Limb (tissue), 2 donors: ENCODE data around the gene IBA57.
A peak's percentile ranks its signal among the peaks of the same experiment; 100 is the strongest.

ENCODE experiments used
- DNase-seq, 2 donors: peaks; one replicate each; pipeline ENCODE4 v3.0.0-alpha.2; 2016; ENCODE audit errors: extremely low spot score in 2 of 2

Gene IBA57

DNA sequence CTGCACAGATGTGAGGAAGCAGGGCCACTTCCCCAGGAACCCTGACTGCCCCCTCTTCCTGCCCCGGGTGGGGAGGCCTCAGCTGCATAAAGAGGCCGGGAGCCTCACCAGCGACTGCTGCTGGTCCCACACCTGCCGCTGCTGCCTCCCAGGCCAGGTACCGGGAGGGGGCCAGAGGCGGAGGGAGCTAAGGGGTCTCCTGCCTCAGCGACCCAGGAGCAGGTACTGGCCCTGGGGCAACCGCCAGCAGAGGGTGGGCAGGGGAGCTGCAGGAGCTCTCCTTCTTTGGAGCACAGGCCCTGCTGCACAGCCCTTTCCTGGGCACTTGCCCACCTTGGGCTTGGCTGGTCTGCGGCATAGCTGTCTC, 9.1 kb upstream of the IBA57 start:
- DNase-seq: no peak

DNA sequence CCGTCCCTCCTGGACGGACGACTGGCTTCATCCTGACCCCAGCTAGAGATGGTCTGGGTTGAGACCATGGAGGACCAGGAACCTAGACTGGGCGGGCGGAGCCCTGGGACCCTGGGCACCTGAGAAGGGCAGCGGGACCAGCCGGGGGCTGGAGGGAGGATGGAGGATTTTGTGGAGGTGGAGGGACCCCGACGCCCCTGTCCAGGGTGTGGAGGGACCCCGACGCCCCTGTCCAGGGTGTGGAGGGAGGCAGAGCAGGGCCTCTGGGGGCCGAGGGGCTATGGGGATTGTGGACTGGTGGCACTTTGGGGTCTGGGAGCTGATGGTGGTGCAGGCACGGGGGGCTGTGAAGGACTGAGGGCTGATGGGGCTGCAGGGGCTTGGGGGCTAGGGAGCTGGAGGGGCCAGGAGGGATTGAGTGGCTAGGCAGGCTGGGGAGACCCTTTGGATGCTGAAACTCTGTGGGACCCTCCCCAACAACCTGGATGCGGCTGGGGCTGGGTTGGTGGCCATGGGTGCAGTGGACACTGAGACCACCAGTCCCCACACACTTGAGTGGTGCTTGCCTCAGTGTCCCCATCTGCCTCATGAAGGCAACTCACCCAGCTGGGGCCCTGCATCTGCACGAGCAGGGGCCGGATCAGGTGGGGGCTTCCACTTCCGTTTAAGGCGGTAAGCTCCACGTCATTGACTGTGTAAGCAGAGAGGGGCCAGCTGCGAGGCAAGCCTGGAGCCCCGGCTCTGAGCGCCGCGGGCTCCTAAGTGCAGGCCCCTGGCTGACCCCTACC, 8.5 kb upstream of the IBA57 start:
- no peak for DNase-seq

DNA sequence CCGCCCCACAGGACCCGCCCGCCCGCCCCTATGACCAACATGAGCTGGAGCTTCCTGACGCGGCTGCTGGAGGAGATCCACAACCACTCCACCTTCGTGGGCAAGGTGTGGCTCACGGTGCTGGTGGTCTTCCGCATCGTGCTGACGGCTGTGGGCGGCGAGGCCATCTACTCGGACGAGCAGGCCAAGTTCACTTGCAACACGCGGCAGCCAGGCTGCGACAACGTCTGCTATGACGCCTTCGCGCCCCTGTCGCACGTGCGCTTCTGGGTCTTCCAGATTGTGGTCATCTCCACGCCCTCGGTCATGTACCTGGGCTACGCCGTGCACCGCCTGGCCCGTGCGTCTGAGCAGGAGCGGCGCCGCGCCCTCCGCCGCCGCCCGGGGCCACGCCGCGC, 7.9 kb upstream of the IBA57 start:
- DNase-seq: peak in 1 of 2 donors; percentile 27

DNA sequence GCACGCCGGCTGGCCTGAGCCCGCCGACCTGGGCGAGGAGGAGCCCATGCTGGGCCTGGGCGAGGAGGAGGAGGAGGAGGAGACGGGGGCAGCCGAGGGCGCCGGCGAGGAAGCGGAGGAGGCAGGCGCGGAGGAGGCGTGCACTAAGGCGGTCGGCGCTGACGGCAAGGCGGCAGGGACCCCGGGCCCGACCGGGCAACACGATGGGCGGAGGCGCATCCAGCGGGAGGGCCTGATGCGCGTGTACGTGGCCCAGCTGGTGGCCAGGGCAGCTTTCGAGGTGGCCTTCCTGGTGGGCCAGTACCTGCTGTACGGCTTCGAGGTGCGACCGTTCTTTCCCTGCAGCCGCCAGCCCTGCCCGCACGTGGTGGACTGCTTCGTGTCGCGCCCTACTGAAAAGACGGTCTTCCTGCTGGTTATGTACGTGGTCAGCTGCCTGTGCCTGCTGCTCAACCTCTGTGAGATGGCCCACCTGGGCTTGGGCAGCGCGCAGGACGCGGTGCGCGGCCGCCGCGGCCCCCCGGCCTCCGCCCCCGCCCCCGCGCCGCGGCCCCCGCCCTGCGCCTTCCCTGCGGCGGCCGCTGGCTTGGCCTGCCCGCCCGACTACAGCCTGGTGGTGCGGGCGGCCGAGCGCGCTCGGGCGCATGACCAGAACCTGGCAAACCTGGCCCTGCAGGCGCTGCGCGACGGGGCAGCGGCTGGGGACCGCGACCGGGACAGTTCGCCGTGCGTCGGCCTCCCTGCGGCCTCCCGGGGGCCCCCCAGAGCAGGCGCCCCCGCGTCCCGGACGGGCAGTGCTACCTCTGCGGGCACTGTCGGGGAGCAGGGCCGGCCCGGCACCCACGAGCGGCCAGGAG, 7.2 kb upstream of the IBA57 start:
- DNase-seq: peak in 1 of 2 donors; percentile 29

DNA sequence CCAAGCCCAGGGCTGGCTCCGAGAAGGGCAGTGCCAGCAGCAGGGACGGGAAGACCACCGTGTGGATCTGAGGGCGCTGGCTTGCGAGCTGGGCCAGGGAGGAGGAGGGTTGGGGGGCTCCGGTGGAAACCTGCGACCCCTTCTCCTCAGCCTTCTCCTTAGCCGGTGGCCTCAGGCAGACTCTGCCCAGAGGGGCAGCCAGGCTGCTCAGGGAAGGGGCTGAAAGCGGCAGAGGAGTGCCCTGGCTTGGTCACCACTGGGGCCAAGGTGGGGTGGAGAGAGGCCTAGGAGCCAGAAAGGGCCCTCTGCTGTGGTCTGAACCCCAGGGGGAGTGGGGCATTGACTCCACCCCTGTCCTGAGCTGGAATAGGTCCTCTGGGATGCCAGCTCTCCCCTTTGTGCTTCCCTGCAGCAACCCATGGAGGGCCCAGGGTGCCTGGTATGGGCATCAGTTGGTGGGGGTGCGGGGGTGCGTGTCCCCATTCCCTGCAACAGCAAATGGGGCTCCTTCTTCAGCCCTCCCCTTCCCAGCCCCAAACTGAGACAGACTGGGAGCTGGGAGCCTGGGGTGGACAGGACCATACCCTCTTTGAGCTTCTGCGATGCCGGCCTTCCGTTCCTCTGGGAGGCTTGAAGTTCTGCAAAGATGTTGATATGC, 6.5 kb upstream of the IBA57 start:
- no peak for DNase-seq

DNA sequence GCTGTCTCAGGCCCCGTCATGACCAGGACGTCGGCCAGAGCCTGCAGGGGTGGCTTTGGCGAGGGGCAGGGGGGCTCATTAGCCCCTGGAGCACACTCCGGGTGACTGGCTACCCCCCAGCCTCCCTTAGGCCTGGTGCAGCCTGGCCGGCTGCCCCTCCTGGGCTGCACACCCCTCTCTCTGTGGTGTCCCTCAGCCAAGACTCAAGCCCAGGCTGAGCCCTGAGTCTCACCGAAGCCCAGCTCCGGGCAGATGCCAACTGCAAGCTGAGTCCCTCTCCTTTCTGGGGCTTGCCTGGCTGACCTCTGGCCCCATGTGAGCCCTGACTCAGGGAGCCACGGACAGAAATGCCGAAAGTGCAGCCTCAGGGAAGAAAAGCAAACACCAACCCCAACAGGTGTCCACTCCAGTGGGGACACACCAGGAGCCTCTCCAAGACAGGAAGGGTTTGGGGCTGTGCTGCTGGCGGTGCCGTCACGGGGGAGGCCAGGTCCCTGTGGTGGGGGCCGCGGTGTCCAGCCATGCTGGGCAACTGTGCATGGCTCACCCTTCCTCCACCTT, 5.3 kb upstream of the IBA57 start:
- no peak for DNase-seq

DNA sequence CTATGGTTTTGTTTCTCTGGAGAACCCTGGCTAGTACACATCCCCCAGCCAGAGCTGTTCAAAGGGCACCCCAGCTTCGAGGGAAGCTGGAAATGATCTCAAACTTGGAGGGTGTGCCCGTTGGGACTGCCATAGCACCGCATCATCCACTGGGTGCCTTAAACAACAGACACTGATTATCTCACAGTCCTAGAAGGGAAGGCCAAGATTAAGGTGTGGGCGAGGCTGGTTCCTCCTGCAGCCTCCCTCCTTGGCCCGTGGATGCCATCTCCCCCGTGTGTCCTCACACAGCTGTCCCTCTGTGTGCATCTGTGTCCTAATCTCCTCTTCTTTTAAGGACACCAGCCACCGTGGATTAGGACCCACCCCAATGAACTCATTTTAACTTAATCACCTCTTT, 4.2 kb upstream of the IBA57 start:
- no peak for DNase-seq

DNA sequence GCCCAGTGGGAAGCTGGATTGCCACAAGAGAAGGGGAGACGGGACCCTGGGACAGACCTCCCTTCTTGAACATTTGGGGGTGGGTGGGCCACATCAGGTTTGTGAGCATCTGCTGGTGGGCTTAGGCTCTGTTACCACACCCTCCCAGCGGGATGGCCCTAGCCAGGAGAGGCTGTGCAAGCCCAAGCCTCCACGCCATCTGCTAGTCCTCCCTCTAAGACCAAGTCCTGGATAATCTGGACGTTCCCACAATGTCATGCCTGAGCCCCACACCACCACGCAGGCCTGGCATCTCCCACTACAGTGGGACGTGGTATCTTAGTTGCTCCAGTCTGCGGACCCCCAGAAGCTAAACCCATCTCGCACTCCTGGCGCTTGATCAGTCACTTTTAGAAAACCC, 3.7 kb upstream of the IBA57 start:
- DNase-seq: no peak

DNA sequence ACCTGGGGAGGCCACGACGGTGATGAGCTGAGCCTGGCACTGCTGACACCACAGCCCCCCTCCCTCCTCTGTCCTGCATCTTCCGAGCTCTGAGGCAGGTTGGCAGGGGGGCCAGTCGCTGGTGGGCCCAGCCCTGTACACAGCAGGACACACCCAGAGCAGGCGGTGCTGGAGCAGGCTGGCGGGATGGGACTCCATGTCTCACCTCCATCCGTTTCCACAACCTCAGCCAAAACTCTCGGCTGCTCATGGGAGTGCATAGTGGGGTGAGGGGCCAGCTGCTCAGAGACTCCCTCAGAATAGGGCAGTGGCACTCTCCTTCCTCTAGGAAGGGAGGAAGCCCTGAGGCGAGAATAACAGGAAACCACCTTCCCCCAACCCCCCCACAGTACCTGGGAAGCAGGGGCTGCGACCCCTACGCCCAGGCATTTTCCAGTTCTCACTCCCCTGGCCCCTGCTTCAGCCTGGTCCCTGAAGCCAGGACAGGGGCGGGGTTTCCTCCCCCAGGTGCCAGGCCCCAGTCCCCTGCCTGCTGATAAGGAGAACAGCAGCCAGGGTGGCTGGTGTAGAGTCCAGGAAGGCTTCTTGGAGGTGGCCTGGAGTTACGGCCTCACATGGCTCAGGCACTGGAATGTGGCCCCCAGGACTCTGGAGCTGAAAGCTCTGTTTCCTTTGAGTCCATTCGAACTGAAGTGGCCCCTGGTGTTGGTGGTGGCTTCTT, 3.2 kb upstream of the IBA57 start:
- no peak for DNase-seq

DNA sequence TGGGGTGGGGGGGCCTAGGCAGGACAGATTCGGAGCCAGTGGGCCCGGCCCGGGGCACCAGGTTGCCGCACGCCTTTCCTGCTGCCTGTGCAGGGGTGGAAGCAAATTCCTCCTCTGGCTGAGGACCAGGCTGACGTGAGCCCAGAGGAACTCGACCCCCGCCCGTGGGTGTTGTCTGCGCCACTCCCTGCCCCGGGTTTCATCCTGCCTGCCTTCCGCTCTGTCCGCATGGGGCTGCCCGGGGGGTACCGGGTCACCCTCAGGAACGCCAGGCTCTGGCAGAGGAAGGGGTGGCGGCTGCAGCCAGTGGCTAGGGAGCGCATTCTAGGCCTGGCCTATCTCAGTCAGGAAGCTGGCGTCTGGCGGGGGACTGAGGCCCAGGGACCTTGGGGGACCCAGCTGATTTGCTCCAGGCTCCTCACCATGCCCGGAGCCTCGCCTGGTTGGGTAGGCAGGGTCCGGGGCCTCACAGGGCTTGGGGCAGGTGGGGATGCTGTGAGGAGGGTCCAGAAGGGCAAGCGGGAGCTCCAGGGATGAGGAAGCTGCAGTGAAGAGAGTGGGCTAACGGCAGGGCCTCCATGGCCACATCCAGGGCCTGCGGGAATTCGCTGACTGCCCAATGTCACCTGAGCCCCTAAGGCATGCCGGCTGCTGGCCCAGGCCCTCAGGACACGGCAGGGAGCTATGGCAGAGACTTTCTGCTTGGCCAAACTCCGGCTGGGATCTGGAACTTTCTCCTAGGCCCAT, 2.4 kb upstream of the IBA57 start:
- no peak for DNase-seq

DNA sequence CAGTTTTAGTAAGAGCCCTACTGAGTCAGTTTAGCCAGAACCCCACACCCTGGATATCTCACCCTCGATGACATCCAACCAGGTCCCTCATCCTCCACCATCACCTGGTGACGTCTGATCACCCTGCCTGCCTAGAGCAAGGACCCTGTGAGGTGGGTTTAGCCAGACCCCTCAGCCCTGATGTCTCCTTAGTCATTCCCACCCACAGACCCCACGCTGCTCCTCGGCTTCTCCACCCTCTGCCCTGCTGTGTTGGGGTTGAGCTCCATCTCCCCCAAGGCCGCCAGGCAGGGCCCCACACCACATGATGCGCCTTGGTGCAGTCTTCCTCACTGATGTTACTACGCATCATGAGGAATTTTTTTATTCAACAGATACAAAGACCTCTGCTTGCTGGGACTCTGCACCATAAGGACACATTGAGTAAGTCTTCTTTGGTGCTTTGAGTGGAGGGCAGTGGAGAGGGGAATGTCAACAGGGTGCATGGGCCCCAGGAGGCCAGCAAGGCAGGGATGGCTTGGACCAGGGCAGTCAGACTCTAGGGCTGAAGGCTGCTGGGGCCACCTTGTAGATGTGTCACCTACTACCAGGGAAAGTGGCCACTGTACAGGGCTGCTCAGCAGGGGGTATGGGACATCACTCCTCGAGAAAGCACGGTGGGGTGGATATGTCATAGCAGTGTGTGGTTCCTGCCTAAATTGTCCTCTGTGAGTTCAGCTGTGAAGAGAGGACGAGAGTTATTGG, 1.7 kb upstream of the IBA57 start:
- DNase-seq: peak in 1 of 2 donors; percentile 28

DNA sequence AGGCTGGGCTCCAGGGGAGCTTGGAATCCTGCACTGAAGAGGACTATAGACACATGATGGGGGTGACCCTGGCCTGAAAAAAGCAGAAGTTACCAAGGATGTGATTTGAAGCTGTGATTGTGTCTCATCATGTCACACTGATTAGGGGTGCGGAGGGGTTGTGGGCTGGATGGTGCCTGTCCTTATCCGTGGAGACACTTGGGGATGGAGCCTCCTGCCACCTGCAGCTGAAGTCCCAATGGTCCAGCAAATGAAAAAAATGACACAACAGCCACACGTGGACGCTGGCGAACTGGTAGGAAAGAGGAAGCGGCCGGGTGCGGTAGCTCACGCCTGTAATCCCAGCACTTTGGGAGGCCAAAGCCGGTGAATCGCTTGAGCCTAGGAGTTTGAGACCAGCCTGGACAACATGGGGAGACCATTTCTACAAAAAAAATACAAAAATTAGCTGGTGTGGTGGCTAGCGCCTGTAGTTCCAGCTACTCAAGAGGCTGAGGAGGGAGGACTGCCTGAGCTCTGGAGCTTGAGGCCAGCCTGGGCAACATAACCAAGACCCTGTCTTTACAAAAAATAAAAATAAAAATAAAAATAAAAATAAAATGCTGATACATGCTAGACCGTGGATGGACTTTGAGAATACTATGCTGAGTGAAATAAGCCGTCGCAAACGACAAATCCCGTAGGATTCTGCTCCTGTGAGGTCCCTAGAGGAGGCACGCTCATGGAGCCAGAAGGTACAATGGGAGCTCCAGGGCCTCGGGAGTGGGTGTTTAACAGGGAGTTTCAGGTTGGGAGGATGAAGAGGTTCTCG, 838 bp upstream of the IBA57 start:
- DNase-seq: peak in 1 of 2 donors; percentile 24

DNA sequence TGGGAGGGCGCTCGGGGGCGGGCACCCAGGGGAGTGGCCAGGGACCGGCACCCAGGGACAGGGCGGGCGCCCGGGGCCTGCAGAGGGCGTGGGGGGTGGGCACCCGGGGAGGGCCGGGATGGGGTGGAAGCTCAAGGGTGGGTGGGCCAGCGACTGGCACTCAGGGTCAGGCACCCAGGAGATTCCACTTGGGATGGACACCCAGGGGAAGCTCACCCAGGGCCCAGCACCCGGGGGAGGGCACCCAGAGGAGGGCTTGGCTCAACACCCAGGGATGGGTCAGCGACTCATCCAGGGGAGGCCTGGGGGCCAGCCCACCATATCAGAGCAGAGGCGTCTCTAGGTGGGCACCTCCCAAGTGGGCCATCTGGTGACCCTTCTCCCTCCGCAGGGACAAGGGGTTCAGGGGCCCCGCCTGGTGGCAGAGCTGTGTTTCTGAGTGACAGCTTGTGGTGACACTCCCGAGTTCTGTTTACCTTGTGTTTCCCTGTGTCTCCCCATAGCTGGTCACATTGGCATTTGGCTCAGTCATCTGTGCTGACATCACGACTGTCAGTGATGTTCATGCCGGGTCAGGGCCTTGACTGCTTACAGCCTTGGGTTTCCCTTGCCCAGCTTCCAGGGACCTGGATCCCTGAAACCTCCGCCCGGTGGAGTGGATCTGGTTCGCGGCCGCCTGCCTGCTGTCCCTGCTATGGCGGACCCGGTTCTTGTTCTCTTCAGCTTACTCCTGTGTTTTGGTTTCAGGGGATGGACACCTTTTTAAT, 749 bp downstream of the IBA57 start:
- DNase-seq: peak in 1 of 2 donors; percentile 45

DNA sequence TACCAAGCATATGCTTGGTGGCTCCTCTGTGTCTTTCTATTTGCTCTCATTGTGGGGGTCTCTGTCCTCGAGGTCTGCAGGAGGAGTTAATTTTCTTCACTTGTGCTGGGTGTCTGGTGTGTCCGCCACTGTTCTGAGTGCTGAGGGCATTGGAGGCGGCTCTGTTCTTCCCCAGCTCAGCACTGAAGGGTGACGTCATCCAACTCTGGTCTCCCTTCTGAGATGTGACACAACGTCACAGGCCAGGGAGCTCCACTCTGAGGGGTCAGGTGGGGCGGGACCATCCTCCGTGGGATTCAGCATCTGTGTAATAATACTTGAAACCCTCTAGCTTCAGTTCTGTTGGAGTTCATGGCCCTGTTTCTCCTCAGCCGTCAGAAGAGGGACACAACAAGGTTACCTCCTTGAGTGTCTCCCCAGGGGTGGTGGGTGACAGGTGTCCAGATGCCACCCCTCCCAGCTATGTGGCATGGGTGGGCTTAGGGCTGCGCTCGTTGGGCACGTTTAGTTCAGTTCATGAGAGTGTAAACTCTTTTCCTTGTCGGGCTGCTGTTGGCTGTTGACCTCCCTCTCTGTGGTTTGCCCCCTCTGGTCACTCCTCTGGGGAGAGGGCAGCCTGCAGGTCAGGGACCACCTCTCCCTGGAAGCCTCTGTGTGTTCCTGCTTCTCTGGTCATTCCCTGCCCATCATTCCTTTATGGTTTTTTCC, 3.1 kb downstream of the IBA57 start:
- no peak for DNase-seq

DNA sequence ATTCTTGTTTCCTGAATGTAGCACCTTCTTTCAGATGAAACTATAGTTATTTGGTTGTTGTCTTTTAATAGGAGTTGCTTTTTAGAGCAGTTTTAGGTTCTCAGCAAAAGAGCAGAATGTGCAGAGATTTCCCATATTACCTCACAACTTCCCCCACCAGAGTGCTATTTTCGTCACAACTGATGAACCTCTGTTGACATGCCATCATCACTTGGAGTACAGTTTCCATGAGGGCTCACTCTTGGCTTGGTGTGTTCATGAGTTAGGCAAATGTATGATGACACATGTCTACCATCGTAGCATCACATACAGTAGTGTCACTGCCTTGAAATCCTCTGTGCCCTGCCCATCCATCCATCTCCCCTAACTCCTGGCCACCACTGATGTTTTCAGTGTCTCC, 3.7 kb downstream of the IBA57 start:
- DNase-seq: no peak

DNA sequence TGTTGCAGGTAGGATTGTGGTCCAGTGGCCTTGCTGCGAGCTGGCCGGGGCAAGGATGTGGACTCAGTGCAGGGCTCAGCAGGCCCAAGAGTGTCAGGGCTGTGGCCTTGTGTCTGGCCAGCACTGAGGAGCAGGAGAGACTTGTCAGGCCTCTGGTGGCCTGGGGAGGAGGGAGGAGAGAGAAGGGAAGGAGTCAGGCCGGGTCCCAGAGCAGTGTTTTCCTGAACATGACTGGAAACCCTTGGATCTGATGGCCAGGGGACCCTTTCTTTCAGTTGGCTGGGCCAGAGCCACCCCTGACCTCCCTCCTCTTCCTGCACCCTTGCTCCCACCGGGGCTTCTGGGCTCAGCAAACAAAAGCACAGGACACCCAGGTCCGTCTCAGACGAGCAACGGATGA, 5.1 kb downstream of the IBA57 start:
- DNase-seq: no peak

DNA sequence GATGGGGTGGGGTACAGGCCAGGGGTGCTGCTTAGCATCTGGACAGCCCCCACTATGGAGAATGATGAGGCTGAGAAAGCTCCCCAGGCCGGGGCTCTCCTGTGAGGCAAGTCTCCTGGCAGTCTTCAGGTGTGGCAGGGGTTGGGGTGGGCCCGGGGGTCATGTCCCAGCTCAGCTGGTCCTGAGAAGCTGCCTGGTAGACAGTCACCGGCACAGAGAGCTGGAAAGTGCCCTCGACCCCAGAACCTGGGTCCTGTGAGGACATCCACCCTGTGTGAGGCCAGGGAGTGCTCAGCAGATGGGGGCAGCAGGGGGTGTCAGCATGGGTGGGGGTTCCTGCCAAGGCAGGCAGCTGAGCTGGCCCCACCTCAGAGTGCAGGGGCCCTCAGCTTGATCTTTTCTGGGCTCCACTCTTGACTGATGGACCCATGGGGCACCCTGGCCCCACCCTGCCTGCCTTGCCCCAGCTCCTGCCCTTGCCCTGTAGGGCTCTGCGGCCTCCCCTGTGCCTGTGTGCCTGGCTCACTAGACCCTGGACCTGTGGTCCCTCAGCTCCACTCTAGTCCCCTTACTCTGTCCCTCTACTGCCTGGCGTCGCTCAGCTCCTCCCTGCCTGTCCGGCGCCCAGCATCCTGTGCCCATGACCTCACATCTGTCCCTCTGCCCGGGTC, 5.8 kb downstream of the IBA57 start:
- DNase-seq: no peak
